ENCODE measurements around the gene HCN3. TPM values are rescaled to one million over a fixed set of nuclear protein-coding genes. Genes with fewer than 3 reads are reported as not detected.

HCN3 gene
- polyA plus RNA-seq, 1 donor from 2014 or later = 53.2 TPM

- TF ChIP-seq SMC3 (conservative IDR thresholded peaks at IDR 0.05; ENCODE audit: poor library complexity) (no peak), CTCF (IDR thresholded peaks at IDR 0.05; ENCODE audit: poor library complexity, severe bottlenecking) (no peak), RAD21 (conservative IDR thresholded peaks at IDR 0.05) (no peak), TAF1 (IDR thresholded peaks at IDR 0.05; ENCODE audit: low read depth) (no peak), MXI1 (conservative IDR thresholded peaks at IDR 0.05; ENCODE audit: poor library complexity, severe bottlenecking) (no peak), REST (IDR thresholded peaks at IDR 0.05; ENCODE audit: borderline replicate concordance) (no peak), EZH2 (IDR thresholded peaks at IDR 0.05; ENCODE audit: borderline replicate concordance, insufficient read depth, low read length, poor library complexity, severe bottlenecking) (no peak), EP300 (conservative IDR thresholded peaks at IDR 0.05; ENCODE audit: poor library complexity, severe bottlenecking) (no peak), POLR2AphosphoS5 (IDR thresholded peaks at IDR 0.05) (no peak)
- no peak overlapping the region for H3K27ac ChIP-seq (ENCODE audit: low read length)
Measured at GRCh38 chr1:155253208-155253607, 24.1 kb upstream of the HCN3 start.

GRCh38 chr1:155253797-155254196, 23.5 kb upstream of the HCN3 start:
- Histone ChIP-seq H3F3A (ENCODE audit: insufficient read depth, low read length, poor library complexity, severe bottlenecking) (no peaks in the 10 kb centered on the region), H3K79me2 (replicated peaks; ENCODE audit: insufficient read depth, low read length) (peaks cover 8% of the 10 kb centered on the region), H3K27ac (ENCODE audit: low read length) (no peak overlapping the region), H3K9ac (ENCODE audit: low read length) (peak overlapping the region; percentile 91), H3K4me2 (ENCODE audit: low read length) (peak overlapping the region; percentile 9), H2AFZ (ENCODE audit: low read depth, low read length) (no peak overlapping the region), H3K27me3 (ENCODE audit: insufficient read depth, low read depth, low read length) (no peaks in the 10 kb centered on the region), H3K9me2 (ENCODE audit: insufficient read depth, low read length) (no peaks in the 10 kb centered on the region), H4K20me1 (ENCODE audit: insufficient read depth) (no peaks in the 10 kb centered on the region), H3K9me3 (ENCODE audit: low read length) (no peaks in the 10 kb centered on the region), H3K36me3 (ENCODE audit: insufficient read depth, low read length) (no peaks in the 10 kb centered on the region), H3K4me3 (ENCODE audit: low read length) (peak overlapping the region; percentile 94)
- TF ChIP-seq EP300 (conservative IDR thresholded peaks at IDR 0.05; ENCODE audit: poor library complexity, severe bottlenecking) (no peak), RAD21 (conservative IDR thresholded peaks at IDR 0.05) (no peak), MXI1 (conservative IDR thresholded peaks at IDR 0.05; ENCODE audit: poor library complexity, severe bottlenecking) (no peak), POLR2AphosphoS5 (IDR thresholded peaks at IDR 0.05) (no peak), EZH2 (IDR thresholded peaks at IDR 0.05; ENCODE audit: borderline replicate concordance, insufficient read depth, low read length, poor library complexity, severe bottlenecking) (no peak), CTCF (IDR thresholded peaks at IDR 0.05; ENCODE audit: poor library complexity, severe bottlenecking) (no peak), SMC3 (conservative IDR thresholded peaks at IDR 0.05; ENCODE audit: poor library complexity) (no peak), REST (IDR thresholded peaks at IDR 0.05; ENCODE audit: borderline replicate concordance) (no peak), TAF1 (IDR thresholded peaks at IDR 0.05; ENCODE audit: low read depth) (no peak)

More at GRCh38 chr1:155253208-155253607, 24.1 kb upstream of the HCN3 start:
- Histone ChIP-seq H3K4me3 (ENCODE audit: low read length) (peak overlapping the region; percentile 94), H3K27me3 (ENCODE audit: insufficient read depth, low read depth, low read length) (no peaks in the 10 kb centered on the region), H2AFZ (ENCODE audit: low read depth, low read length) (no peak overlapping the region), H3K36me3 (ENCODE audit: insufficient read depth, low read length) (no peaks in the 10 kb centered on the region), H3K9me3 (ENCODE audit: low read length) (no peaks in the 10 kb centered on the region), H3K9me2 (ENCODE audit: insufficient read depth, low read length) (no peaks in the 10 kb centered on the region), H3F3A (ENCODE audit: insufficient read depth, low read length, poor library complexity, severe bottlenecking) (no peaks in the 10 kb centered on the region), H3K9ac (ENCODE audit: low read length) (peak overlapping the region; percentile 91), H3K79me2 (replicated peaks; ENCODE audit: insufficient read depth, low read length) (peaks cover 8% of the 10 kb centered on the region), H4K20me1 (ENCODE audit: insufficient read depth) (no peaks in the 10 kb centered on the region), H3K4me2 (ENCODE audit: low read length) (no peak overlapping the region)
